GM12878 (cell line): ENCODE results near the gene ABCD3. TPM values are rescaled to one million over a fixed set of nuclear protein-coding genes. Genes with fewer than 3 reads are reported as not detected.
"Not testable (repeated sequence)": the region's sequence is repeated elsewhere in the genome, so short reads cannot be mapped to it uniquely, and the experiment has no call there.

Experiments used
- ATAC-seq: fragments of 200-7000 bp; cut with Tn5 transposase; 3 replicates; pipeline ENCODE4 v1.9.1; 2020; ENCODE audit warnings: mild to moderate bottlenecking, moderate library complexity
- BruUV-seq: library from RNA; stranded (reverse); fragments of 400-500 nt; replicated peaks from 2 replicates; lab custom pipeline; 2021; lab: Mats Ljungman, UMichigan
- CTCF ChIA-PET: fragments of 300-600 bp; sonication (Branson Sonifier 250); formaldehyde crosslinking; extraction: SDS; loops from one replicate; lab custom pipeline; 2021; ENCODE audit warnings: inconsistent platforms; lab: Yijun Ruan, JAX
- POLR2A ChIA-PET: fragments of 350-600 bp; formaldehyde crosslinking; extraction: SDS; loops from one replicate; lab custom pipeline; 2021; ENCODE audit warnings: inconsistent platforms; lab: Charles Lee
- RAD21 ChIA-PET: fragments of 300-600 bp; sonication (Branson Sonifier 250); formaldehyde crosslinking; loops from one replicate; lab custom pipeline; 2023; ENCODE audit warnings: antibody characterized with exemption; ENCODE audit not compliant: unreplicated experiment; lab: Charles Lee
- SMC1A ChIA-PET: fragments of 300-600 bp; sonication (Branson Sonifier 250); formaldehyde crosslinking; loops from one replicate; lab custom pipeline; 2023; ENCODE audit not compliant: unreplicated experiment, uncharacterized antibody; lab: Charles Lee
- DNase-seq: peaks from one replicate; pipeline ENCODE4 v3.0.0-alpha.2; 2011; ENCODE audit warnings: low read depth, low spot score
- FAIRE-seq: peaks from 3 replicates; lab custom pipeline; 2011; peaks lifted over from hg19 to GRCh38; lab: Jason Lieb, UNC
- H2AFZ ChIP-seq: 2 replicates; pipeline ENCODE4 v1.6.0; 2011; ENCODE audit warnings: low read depth, low read length, control low read depth; ENCODE audit not compliant: control insufficient read depth
- H3K27ac ChIP-seq: 2 replicates; pipeline ENCODE4 v1.5.1; 2011; ENCODE audit warnings: control low read depth; ENCODE audit not compliant: control insufficient read depth, insufficient read depth
- H3K27me3 ChIP-seq, 2 experiments: replicated peaks in 1 of 2; 2 replicates each; pipeline versions ENCODE4 v1.6.0 to v1.6.1; 2011; ENCODE audit warnings: low read length in 1 of 2; ENCODE audit not compliant: control insufficient read depth in 2 of 2, insufficient read depth in 2 of 2
- H3K36me3 ChIP-seq, 2 experiments: 2 replicates each; pipeline ENCODE4 v1.5.1; 2011; ENCODE audit warnings: low read length in 1 of 2; ENCODE audit not compliant: control insufficient read depth in 2 of 2, insufficient read depth in 2 of 2
- H3K4me1 ChIP-seq: 2 replicates; pipeline ENCODE4 v1.6.1; 2011; ENCODE audit warnings: mild to moderate bottlenecking, low read length, moderate library complexity, mixed read lengths; ENCODE audit not compliant: control insufficient read depth, insufficient read depth
- H3K4me2 ChIP-seq: 2 replicates; pipeline ENCODE4 v1.6.0; 2011; ENCODE audit warnings: control low read depth; ENCODE audit not compliant: control insufficient read depth, insufficient read depth
- H3K4me3 ChIP-seq: fragments of 200-600 bp; sonication (generic); 2 replicates; pipeline ENCODE4 v1.5.1; 2016
- H3K79me2 ChIP-seq: 2 replicates; pipeline ENCODE4 v1.6.0; 2011; ENCODE audit warnings: low read length; ENCODE audit not compliant: control insufficient read depth, insufficient read depth
- H3K9ac ChIP-seq: 2 replicates; pipeline ENCODE4 v1.8.0; 2011; ENCODE audit warnings: low read length, control low read depth, mixed read lengths; ENCODE audit not compliant: control insufficient read depth, insufficient read depth
- H3K9me3 ChIP-seq: replicated peaks from 3 replicates; pipeline ENCODE4 v1.5.1; 2011; ENCODE audit warnings: mild to moderate bottlenecking, low read length; ENCODE audit not compliant: control insufficient read depth, insufficient read depth
- H4K20me1 ChIP-seq: 2 replicates; pipeline ENCODE4 v1.6.0; 2011; ENCODE audit not compliant: control insufficient read depth, insufficient read depth
- ATF7 ChIP-seq: fragments of 450-650 bp; IDR thresholded peaks from 2 replicates; pipeline ENCODE4 v1.6.1; 2016; ENCODE audit warnings: low read depth, mild to moderate bottlenecking
- IRF4 ChIP-seq: IDR thresholded peaks from 2 replicates; pipeline ENCODE4 v1.6.1; 2011; ENCODE audit warnings: low read depth, low read length
- POLR2AphosphoS2 ChIP-seq: IDR thresholded peaks from 2 replicates; pipeline ENCODE4 v1.6.1; 2011; ENCODE audit warnings: low read depth, mild to moderate bottlenecking, low read length, improper control_type of control experiment, moderate library complexity
- RUNX3 ChIP-seq: IDR thresholded peaks from 2 replicates; pipeline ENCODE4 v1.6.1; 2012; ENCODE audit warnings: low read length, inconsistent platforms
- SRF ChIP-seq, 2 experiments: IDR thresholded peaks; 2 replicates each; pipeline ENCODE4 v1.6.1; 2011; ENCODE audit warnings: low read depth in 2 of 2, low read length in 2 of 2, mild to moderate bottlenecking in 1 of 2, moderate library complexity in 1 of 2
- YY1 ChIP-seq: IDR thresholded peaks from 2 replicates; pipeline ENCODE4 v1.6.1; 2011; ENCODE audit warnings: low read depth, mild to moderate bottlenecking, low read length
- WGBS: methylation state at CpG from one replicate; pipeline ENCODE4 v1.1.6; 2016; ENCODE audit warnings: low lambda C conversion rate; ENCODE audit not compliant: insufficient replicate concordance, insufficient coverage; ENCODE audit errors: missing lambda C conversion rate; 5-methylcytosine and 5-hydroxymethylcytosine counted together
- in situ Hi-C: fragments of 300-500 bp; cut with MboI; formaldehyde crosslinking; loops from 9 replicates; pipeline ENCODE4 v1.14.3; 2018; ENCODE audit warnings: mixed read lengths
- intact Hi-C: fragments of 100-400 bp; cut with micrococcal nuclease; formaldehyde crosslinking; loops from one replicate; pipeline ENCODE4 v1.14.2; 2022; ENCODE audit not compliant: unreplicated experiment
- polyA plus RNA-seq, 11 experiments: library from polyadenylated mRNA; depleted of rRNA in 4 of 11; unstranded in 6 of 11; stranded (reverse) in 5 of 11; fragments of >200 nt; fragmentation: Nextera tagmentation in 4 of 11; fragmentation: Illumina TruSeq in 1 of 11; extraction: Ambion mirVana in 4 of 11; extraction: Trizol in 1 of 11; gene quantifications; 1 replicate in 1 of 11; 2 replicates in 10 of 11; pipeline versions ENCODE4 v1.2.1 to v1.2.3, GENCODE V29; 2011 to 2016; ENCODE audit warnings: inconsistent platforms in 2 of 11, missing spikeins in 2 of 11, low read depth in 1 of 11
- total RNA-seq, 4 experiments: library from RNA; depleted of rRNA in 3 of 4; stranded (reverse); fragments of >200 nt in 3 of 4; fragmentation: Illumina TruSeq in 1 of 4; extraction: Trizol in 1 of 4; gene quantifications; 2 replicates each; pipeline versions ENCODE4 v1.2.1 to v1.2.3, GENCODE V29; 2013 to 2021

The ABCD3 gene
- total and polyA plus RNA-seq, 10 of the 15 experiments (the other 5 are each of a cell fraction or from before 2014, with no cell fraction given): 15.1 to 40.2 (median 24.1) TPM

GRCh38 chr1:94417978-94418663 is at the start of gene ABCD3 (continued):
- peak; percentile 89 for TF ChIP-seq YY1
- TF ChIP-seq IRF4: no peak
- TF ChIP-seq ATF7: 0 out of 2 replicates have a peak, but pooled peaks have one; percentile 23
- TF ChIP-seq RUNX3: peak; percentile 21; the same call in 1 of the 2 replicates
- 0 out of 2 replicates have a peak, but pooled peaks have one; percentile 57 for TF ChIP-seq POLR2AphosphoS2
- no peak for TF ChIP-seq SRF (IDR thresholded peaks at IDR 0.05; ENCODE audit: low read depth in 2 of 2, low read length in 2 of 2)

GRCh38 chr1:94372771-94373170 is 45.4 kb upstream of the ABCD3 start:
- H3K79me2 ChIP-seq, ATAC-seq, RAD21 ChIA-PET, FAIRE-seq, H3K4me2 ChIP-seq, H3K4me3 ChIP-seq, H3K27ac ChIP-seq, H3K9me3 ChIP-seq, in situ Hi-C loops, H3K9ac ChIP-seq, CTCF ChIA-PET, H4K20me1 ChIP-seq, H2AFZ ChIP-seq, H3K4me1 ChIP-seq, SMC1A ChIA-PET, H3K36me3 ChIP-seq, BruUV-seq, H3K27me3 ChIP-seq, POLR2A ChIA-PET, DNase-seq, intact Hi-C loops: not testable (repeated sequence)

- BruUV-seq, H4K20me1 ChIP-seq, FAIRE-seq, in situ Hi-C loops, H3K4me2 ChIP-seq, H3K9ac ChIP-seq, H3K9me3 ChIP-seq, ATAC-seq, H3K79me2 ChIP-seq, intact Hi-C loops, H2AFZ ChIP-seq, CTCF ChIA-PET, H3K36me3 ChIP-seq, H3K27ac ChIP-seq, H3K4me3 ChIP-seq, RAD21 ChIA-PET, H3K27me3 ChIP-seq, POLR2A ChIA-PET, H3K4me1 ChIP-seq, DNase-seq, SMC1A ChIA-PET: not testable (repeated sequence)
- WGBS: 66% methylated on average over 2 of the region's 2 CpGs
Measured at GRCh38 chr1:94373311-94373710, 44.9 kb upstream of the ABCD3 start.

DNA sequence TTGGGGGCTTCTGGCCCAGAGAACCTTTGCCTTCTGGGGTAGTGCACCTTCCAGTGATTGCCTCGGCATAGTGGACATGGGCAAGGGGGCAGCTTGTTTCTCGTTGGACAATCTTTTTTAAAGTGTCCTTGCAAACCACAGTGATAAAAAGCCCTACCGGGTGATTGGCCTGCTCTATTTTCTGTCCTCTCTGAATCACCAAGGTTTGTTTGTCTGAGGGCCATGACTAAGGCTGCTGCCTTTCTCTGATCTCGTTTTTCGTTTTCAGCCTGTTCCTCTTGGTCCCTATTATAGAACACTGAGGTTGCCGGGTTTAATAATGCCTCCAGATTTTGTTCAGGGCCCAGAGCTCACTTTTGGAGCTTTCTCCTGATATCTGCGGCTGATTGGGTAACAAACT is 42.5 kb upstream of the ABCD3 start:
- H3K4me3 ChIP-seq, H3K27me3 ChIP-seq, BruUV-seq, RAD21 ChIA-PET, DNase-seq, H3K36me3 ChIP-seq, H3K79me2 ChIP-seq, H3K9ac ChIP-seq, POLR2A ChIA-PET, H3K4me1 ChIP-seq, H3K27ac ChIP-seq, in situ Hi-C loops, ATAC-seq, intact Hi-C loops, H2AFZ ChIP-seq, FAIRE-seq, H3K4me2 ChIP-seq, H3K9me3 ChIP-seq, H4K20me1 ChIP-seq, CTCF ChIA-PET: not testable (repeated sequence)
- SMC1A ChIA-PET: interaction anchor here (2.7 kb wide), 1 partner anchor 9 kb away, joined by 6 read pairs; no protein-coding TSS in a partner anchor
- WGBS: 10% methylated on average over 7 of the region's 7 CpGs
